HG03565 (cell line): Measurements from ENCODE around the gene SLC2A4.
"Not testable (repeated sequence)": the region's sequence is repeated elsewhere in the genome, so short reads cannot be mapped to it uniquely, and the experiment has no call there.

Experiments used
- ATAC-seq: cut with Tn5 transposase; IDR thresholded peaks from one replicate; pipeline ENCODE4 v1.9.1; 2021; ENCODE audit warnings: mild to moderate bottlenecking, moderate library complexity; ENCODE audit not compliant: unreplicated experiment

The SLC2A4 gene

DNA sequence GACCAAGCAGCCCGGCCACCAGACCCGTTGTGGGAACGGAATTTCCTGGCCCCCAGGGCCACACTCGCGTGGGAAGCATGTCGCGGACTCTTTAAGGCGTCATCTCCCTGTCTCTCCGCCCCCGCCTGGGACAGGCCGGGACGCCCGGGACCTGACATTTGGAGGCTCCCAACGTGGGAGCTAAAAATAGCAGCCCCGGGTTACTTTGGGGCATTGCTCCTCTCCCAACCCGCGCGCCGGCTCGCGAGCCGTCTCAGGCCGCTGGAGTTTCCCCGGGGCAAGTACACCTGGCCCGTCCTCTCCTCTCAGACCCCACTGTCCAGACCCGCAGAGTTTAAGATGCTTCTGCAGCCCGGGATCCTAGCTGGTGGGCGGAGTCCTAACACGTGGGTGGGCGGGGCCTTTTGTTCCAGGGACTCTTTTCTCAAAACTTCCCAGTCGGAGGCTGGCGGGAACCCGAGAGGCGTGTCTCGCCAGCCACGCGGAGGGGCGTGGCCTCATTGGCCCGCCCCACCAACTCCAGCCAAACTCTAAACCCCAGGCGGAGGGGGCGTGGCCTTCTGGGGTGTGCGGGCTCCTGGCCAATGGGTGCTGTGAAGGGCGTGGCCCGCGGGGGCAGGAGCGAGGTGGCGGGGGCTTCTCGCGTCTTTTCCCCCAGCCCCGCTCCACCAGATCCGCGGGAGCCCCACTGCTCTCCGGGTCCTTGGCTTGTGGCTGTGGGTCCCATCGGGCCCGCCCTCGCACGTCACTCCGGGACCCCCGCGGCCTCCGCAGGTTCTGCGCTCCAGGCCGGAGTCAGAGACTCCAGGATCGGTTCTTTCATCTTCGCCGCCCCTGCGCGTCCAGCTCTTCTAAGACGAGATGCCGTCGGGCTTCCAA is at the start of gene SLC2A4:
TSS of gene SLC2A4 (plus strand) at position 645 of the 879 bp plus-strand sequence. CDS start at position 862, 217 bp downstream.
- no peak for ATAC-seq

DNA sequence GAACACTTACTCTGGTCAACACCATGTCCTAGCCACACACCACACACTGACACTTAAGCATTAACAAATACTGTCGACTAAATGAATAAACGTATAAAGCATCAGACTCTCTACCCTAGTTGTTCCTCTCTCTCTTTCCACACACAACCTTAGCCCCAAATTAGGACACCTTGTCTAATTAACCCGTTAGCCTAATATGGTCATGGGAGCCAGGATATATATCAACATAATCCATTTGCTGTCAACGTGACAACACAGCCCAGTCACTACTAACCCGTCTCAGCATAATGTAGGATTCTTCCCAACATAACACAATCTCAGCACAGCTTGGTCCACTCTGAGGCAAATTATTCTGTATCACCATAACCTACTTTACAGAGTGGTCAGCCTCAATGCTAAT is 49.4 kb upstream of the SLC2A4 start:
- no peak for ATAC-seq

DNA sequence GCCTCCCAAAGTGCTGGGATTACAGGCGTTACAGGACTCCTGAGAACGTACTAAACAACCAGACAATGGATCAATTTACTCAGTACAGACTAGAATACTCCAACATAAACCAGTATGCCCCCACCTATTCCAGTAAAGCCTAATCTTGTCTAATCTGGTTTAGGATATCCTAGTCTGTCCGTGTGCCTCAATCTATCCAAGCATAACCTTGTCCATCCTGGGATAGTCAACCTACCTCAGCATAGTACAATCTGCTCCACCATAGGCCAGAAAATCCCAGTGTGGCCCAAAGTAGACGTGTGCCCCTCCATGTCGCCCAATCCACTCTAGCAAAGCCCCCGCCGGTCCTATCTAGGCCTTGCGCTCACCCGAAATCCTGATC is 47.8 kb upstream of the SLC2A4 start:
- no peak for ATAC-seq

DNA sequence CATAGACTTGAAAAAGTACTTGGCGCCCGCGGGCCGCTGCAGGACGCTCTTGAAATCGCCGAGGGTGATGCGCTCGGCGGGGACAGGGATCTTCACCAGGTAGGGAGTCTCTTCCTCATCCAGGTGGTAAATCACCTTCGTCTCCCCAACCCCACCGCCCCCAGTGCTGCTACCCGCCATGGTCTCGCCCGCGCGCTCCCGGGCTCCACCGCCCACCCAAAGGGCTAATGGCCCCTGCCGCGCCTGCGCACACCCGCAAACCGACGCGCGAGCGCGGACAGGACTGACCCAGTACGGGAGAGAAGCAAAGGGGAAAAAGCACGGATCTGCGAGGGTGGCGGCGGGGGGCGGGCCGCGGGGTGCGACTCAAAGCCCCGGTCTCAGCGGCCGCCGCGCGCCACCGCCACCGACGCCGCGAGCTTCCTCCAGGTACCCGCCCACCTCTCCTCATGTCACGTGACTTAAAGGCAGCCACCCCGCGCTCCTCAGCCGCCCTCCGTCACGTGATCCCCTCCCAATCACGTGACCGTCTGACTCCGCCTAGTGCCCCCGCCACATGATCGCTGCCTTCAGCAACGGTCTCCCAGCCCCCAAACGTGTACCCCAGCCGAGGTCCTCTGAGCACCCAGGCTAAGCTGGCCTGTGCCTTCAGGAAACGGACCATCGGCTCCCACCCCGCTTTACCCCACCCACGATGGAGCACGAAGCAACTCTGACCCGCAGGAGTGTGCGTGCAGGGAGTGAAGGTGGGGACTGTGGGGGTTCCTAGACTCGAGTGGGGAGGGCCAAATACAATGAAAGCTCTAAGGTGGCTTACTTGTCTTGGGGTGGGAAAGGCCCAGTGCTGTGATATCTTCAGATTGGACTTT is 47.2 kb upstream of the SLC2A4 start, which contains the start of gene DVL2:
TSS of gene DVL2 (minus strand) at position 435 of the 869 bp plus-strand sequence. CDS start at position 180, 255 bp downstream.
- peak; percentile 47 for ATAC-seq

DNA sequence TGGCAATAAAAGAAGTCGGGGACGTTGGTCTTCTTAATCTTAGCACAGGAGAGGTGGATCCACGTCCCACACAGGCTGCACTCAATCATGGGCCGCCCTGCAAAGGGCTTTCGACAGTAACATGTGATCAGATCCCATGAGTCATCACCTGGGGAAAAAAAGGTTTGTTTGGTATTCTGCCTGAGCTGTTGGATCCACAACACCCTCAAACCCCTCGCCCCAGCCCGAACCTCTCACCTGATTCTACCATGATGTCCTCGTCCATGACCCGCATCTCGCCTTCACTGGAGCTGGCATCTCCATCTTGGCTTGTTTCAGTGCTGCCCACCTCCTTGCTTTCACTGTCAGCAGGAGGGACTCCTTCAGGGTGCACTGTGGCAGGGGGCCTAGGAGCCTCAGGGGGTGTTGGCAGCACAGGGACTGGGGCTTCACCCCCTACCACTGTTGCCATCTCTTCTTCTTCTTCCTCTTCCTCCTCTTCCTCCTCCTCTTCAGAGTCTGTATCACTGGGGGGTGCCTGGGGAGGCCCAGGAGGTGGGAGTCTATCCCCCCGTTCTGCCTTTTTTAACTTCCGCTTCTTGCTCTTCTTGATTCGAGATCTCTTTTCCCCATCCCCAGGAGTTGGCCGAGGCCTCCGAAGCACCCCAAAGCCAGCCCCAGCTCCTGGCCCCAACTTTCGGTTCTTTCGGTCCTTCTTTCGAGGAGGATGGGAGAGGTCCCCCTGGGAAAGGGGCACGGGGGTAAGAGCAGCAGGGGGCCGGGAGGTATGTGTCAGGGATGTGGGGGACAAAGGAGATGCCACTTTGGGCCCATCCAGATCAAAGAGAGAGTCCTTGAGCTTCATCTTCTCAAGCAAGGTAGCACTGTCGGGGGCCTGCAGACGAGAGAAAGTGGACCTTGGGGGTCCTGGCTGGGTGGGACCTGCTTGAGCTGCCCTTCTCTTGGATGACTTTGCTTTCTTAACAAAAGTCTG is 45.5 kb upstream of the SLC2A4 start:
- no peak for ATAC-seq

DNA sequence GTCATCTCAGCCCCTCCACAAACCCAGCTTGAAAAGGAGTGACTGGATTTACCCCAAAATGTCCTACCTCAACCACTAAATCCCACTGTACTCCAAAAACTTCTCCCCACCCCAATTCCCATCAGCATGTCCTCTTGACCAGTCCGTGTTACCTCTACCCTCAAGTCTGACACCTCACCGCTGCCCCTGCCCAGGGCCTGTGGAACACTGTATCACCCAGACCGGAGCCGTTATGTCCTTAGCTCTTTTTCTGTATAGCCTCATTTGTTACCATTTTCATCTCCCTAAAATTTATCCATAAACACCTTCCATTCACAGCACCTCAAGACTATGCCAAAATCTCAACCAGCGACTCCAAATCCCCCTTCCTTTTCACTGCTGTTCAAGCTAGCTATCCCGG is 44.7 kb upstream of the SLC2A4 start:
- ATAC-seq = no peak

DNA sequence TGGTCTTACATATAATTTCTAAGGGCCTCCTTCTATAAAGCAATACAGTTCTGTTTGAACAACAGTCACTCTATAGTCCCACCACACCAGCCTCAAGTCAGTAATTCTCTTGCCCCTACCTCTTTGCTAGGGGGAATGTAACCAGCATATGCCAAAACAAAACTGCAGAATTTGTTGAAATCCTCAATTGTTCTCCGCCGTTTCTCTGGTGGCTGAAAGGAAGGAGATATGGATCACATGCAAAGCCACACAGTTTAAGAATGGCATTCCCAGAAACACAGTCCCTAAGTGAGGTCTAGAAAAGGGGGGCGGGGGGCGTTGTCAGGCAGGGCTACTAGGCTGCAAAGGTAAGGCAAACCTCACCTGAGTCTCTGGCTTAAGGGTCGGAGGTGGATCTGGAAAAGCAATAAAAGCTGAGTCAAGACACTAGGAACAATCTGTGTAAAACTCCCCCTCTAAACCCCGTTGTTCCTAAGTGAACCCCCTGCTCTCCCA is 44.2 kb upstream of the SLC2A4 start:
- no peak for ATAC-seq

DNA sequence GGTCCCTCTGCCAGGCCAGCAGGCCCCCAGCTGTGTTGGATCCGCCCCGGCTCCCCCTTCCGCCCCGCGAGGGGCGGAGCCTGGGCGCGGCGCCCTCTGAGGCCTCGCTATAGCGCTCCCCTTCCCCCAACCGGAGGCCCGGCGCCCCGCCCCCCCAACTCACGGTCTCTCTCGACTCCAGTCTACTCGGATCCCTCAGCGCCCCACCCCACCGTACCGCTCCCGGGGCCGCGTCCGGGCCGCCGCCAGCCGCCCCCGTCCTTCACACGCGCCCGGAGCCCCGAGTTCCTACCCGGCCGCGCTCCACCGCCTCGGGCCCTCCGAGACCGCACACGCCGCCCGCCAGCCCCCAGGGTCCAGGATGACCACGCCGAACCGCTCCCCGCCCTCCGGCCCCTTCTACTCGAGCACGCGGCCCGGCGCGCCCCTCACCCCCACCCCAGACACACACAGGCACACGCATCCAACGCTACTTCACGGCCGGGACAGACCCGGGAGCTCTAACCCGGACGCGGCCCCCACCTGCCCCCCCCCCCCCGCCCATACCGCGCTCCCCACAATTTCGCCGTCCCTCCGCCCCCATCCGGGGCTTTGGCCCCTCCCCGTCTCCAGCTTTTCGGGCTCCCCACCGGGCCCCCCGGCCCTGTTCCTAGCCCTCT is 43.6 kb upstream of the SLC2A4 start:
- no peak for ATAC-seq

DNA sequence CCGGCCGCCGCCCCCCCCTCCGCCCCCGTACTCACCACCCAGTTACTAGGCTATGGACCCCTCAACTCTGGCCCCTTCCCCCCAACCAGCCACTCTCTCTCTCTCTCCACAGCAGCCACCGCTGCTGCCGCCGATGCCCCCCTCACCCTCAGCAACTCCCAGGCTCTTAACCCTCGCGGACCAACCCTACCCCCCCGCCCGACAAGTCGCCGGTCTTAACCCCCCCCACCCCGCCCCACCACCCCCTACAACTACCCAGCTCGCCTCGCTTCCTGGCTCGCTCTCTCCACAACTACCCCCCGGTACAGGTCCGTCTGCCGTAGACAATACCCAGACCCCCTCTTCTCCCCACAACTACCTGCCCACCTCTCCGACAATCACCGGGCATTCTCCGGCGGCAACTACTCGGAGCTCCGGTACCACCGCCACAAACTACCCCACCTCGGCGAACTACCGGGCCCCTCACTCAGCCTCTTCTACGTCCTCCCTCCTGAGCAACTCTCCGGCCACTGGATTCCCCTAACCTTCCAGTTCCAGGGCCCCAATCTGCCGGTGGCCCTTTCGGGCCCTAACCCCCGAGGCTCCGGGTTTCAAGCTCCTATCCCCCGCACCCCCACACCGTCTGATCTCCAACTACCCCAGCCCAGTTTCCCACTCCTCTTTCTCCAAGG is 43.0 kb upstream of the SLC2A4 start:
- ATAC-seq = no peak

DNA sequence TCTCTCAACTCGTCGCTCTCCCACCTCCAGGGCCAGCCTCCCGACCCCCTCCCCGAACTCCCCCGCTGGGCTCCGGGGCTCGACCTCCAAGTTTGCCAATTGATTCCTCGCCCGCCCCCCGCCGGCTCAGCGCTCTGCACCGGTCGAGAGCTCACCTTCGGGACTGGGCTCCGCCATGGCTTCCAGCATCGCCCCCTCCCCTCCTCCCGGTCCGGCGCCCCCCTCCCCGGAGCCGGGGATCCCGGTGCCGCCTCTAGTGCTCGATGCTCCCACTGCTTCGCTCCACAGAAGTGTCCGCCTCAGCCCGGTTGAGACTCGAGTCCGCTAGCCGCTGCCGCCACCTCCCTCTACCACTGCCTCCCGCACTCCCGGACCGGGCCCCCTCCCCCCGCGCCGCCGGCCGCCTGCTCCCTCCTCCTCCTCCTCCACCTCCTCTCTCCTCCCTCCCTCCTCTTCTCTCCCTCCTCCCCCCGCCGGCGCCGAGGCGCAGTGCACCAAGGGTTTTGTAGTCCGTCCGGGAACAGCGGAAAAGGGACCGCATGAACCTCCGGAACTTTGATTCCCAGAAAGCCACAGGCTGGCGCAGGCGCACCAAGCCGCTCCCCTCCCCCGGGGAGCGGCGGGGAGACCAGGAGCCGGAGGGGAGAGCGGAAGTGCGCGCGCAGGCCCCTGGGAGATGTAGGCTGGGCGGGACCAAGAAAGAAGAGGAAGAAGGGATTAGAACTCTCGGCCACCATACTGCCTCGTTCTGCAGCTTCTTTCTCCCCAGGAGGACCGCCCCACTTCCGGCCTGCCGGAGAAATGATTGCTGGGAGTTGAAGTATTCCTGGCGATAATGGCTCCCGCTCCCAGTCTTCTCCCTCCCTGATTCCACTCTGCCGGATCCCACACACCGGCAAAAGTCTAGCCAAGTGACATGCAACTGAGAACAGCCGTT is 42.2 kb upstream of the SLC2A4 start, which contains the start of gene PHF23:
TSS of gene PHF23 (minus strand) at position 367 of the 937 bp plus-strand sequence. CDS start at position 189, 178 bp downstream.
- peak; percentile 38 for ATAC-seq

DNA sequence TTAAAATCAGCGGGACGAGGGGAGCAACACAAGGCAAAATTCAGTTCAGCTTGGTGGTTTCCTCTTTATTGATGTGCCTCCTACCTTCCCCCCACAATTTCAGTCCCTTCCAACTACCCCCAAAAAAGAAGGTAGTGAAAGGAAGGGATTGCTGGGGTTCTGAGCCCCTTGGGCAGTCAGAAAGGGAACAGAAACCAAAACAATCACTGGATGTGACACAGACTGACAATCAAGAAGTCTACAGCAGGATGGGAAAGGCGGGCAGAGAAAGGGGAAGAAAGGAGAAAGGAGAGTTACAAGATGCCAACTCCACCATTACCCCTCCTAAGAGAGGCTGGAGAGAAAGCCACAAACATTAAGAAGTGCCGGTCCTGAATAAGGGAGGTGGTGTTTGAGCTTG is 41.1 kb upstream of the SLC2A4 start:
- no peak for ATAC-seq

DNA sequence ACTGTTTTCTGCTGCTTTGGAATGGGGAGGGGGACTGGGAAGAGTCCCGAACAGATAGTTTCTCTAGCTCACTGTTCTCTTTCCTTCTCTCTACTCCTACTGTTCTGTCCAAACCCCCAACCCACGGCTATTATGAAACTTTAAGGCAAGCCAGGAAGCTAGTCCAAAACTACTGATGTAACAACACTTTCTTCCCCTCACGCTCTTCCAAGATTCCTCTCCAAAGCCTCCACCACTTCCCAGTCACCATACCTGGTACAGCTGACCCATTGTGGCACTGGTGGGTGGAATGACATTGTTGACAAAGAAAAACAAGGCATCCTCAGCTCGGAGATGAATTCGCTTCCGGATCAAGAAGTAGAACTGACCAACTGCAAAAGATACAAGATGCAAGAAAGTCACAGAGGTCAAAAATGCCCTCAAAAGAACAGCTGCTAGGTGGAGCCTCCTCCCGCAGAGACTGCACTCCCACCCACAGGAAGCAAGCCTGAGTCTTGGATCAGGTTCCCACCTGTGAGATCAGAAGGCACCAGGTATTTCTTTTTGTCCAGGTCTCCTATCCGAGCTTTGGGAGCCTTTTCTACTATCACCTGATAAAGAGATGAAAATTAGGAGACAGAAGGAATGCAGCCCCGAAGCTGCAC is 40.3 kb upstream of the SLC2A4 start:
- ATAC-seq = no peak

DNA sequence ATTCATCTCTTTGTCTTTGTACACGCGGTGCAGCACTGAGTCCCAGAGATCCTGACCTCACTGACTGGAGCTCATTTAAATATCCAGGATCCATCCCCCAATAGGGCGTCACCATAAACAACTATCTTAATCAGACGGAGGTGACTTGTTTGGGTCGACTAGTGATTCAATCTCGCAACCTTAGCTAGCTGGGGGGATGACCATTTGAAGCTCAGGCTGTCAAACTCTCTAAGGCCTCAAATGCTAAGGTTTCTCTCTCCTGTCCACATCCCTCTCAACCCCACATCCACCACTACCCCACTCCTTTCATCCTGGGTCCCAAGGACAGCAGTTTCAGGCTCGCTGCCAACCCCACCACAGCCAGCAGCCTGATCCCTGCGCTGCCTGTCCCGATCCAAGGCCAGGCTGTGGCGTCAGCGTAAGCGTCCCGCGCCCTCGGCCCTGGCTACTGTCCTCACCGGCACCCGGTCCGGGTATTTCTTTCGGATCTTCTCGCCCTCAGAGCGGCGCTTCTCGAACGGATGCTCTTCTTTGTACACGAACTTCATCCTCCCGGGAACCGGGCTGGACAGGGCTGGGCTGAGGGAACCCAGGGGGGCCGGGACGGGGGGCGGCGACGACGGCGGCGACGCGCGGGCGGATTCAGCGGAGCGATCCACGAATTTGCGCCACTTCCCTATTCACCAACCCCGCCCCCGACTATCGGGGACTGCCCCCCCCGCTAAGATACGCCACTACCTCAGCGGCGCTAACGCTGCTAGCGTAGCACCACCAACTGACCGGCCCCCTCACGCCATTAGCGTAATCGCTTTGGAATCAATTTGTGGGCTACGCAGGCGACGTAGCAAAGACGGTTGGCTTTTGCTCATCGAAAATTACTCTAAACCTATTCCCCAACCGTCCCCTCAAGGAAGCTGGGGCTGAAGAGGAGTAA is 39.5 kb upstream of the SLC2A4 start, which contains the start of gene GABARAP:
TSS of gene GABARAP (minus strand) at position 667 of the 934 bp plus-strand sequence. CDS start at position 548, 119 bp downstream.
- peak; percentile 20 for ATAC-seq

DNA sequence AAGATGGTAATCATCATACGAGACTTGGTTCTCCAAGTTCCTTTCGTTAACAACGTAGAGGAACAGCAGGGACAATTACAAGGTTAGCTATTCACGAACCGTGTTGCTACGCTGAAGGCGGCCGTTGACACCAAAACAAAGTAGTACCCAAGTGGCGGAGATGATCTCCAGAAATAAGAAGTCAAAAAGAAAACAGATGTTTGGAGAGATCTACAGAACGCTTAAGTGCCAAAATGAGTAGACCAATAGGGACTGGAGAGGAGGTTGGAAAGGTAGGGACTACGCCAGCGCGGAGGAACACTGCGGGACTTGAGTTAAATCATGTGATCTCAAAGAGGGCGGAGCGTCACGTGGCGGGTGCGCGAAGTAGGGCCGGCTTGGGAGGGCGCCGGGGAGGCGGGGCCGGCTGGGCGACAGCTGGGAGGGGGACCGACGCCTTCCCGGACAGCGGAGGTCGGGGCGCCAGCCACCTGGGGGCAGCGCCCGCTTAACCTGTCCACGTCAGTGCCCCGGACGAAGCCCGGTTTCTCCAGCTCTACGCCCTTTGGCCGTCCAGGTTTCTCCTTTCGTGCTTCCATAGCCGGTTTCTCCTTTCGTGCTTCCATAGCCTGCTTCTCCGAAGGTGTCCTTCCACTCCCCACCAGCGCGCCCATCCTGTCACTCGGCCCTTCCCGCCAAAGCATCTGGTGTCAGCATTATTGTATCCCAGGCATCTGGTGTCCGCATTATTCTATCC is 38.6 kb upstream of the SLC2A4 start:
- peak; percentile 34 for ATAC-seq

DNA sequence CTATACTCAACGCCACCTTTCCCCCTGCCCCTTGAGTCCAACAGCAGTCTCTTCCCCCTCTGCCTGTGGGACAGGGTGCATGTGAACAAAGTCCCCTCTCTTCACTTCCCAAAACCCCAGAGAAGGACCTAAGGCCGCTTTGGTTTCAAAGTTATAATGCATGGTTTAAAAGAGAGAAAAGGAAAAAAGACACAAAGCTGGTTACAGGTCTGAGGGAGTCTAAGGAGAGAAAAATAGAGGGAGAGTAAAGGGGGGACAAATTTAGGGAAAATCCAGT is 38.1 kb upstream of the SLC2A4 start:
- no peak for ATAC-seq

DNA sequence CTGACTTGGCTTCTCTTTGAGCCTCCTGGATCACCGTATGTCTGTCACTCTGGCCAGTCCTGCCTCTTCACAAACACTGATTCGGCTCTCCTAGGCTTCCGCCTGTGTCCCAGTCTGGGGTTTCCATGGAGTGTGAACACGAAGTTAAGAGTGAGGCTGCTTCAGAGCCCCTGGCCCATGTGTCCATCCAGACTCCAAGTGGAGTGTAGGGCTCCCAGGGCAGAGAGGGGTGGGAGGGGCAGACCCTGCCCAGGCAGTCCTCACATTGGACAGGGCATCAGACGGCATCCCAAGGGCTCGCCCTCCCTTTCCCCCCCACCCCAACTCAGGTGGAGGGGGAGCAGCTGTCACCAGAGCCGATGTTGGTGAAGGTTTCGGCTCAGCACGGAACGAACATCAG is 37.7 kb upstream of the SLC2A4 start:
- ATAC-seq = not testable (repeated sequence)
